Endodermal cell (in vitro differentiated cells): ENCODE measurements around the gene PDE10A. TPM values are rescaled to one million over a fixed set of nuclear protein-coding genes. Genes with fewer than 3 reads are reported as not detected.

ENCODE experiments used
- DNase-seq: peaks from one replicate; pipeline ENCODE4 v3.0.0-alpha.2; 2017
- H3K27ac ChIP-seq: 2 replicates; pipeline ENCODE4 v1.5.1; 2013; ENCODE audit warnings: mild to moderate bottlenecking, low read depth, low read length, moderate library complexity
- H3K27me3 ChIP-seq: 2 replicates; pipeline ENCODE4 v1.6.1; 2013; ENCODE audit warnings: mild to moderate bottlenecking, low read length, moderate library complexity; ENCODE audit not compliant: insufficient read depth, control insufficient read depth, poor library complexity, severe bottlenecking
- H3K36me3 ChIP-seq: 2 replicates; pipeline ENCODE4 v1.7.0; 2013; ENCODE audit warnings: mild to moderate bottlenecking, low read length, moderate library complexity; ENCODE audit not compliant: control insufficient read depth, insufficient read depth
- H3K4me1 ChIP-seq: one replicate; pipeline ENCODE4 v1.7.0; 2013; ENCODE audit warnings: low read length; ENCODE audit not compliant: control insufficient read depth, insufficient read depth
- H3K4me3 ChIP-seq: 2 replicates; pipeline ENCODE4 v1.5.1; 2013; ENCODE audit warnings: mild to moderate bottlenecking, low read length, moderate library complexity
- H3K9ac ChIP-seq: 2 replicates; pipeline ENCODE4 v1.6.1; 2013; ENCODE audit warnings: mild to moderate bottlenecking, low read length, moderate library complexity; ENCODE audit not compliant: poor library complexity, severe bottlenecking; ENCODE audit errors: extremely low read depth
- H3K9me3 ChIP-seq: 2 replicates; pipeline ENCODE4 v1.6.1; 2013; ENCODE audit warnings: mild to moderate bottlenecking, low read length, moderate library complexity; ENCODE audit not compliant: control insufficient read depth
- H3K27ac Mint-ChIP-seq: 2 replicates; pipeline ENCODE4 v1.8.0; 2020; ENCODE audit warnings: mixed read lengths
- H3K27me3 Mint-ChIP-seq: 2 replicates; pipeline ENCODE4 v1.8.0; 2021; ENCODE audit warnings: mild to moderate bottlenecking, mixed read lengths; ENCODE audit not compliant: insufficient read depth
- H3K36me3 Mint-ChIP-seq: 2 replicates; pipeline ENCODE4 v1.8.0; 2020; ENCODE audit warnings: low read depth, mixed read lengths
- H3K4me1 Mint-ChIP-seq: 2 replicates; pipeline ENCODE4 v1.8.0; 2020; ENCODE audit warnings: mixed read lengths
- H3K4me3 Mint-ChIP-seq: 2 replicates; pipeline ENCODE4 v1.8.0; 2020; ENCODE audit warnings: mild to moderate bottlenecking, moderate library complexity, mixed read lengths
- H3K9me3 Mint-ChIP-seq: 2 replicates; pipeline ENCODE4 v1.8.0; 2020; ENCODE audit warnings: mild to moderate bottlenecking, mixed read lengths
- WGBS, 2 experiments: methylation state at CpG; one replicate each; pipeline versions ENCODE4 v1.1.5 to v1.1.7; 2013; ENCODE audit warnings: missing lambda C conversion rate in 2 of 2, mixed read lengths in 1 of 2; ENCODE audit not compliant: insufficient coverage in 1 of 2, insufficient read length in 1 of 2; 5-methylcytosine and 5-hydroxymethylcytosine counted together
- total RNA-seq, 2 donors: library from RNA; stranded (reverse); fragmentation: NEBNext Ultra II Directional in 1 of 2; extraction: Animal tissue kit (Norgen Biotek cat#: 25700) in 1 of 2; gene quantifications; 2 replicates in 1 of 2; 3 replicates in 1 of 2; pipeline ENCODE4 v1.2.1, GENCODE V29; 2021
- TF ChIP-seq, protein P1 (sequence below): fragments of 200-600 bp; sonication (generic); conservative IDR thresholded peaks from 2 replicates; pipeline ENCODE4 v1.5.0; 2021; ENCODE audit warnings: antibody characterized with exemption, mild to moderate bottlenecking

PDE10A gene
- total RNA-seq, 2 donors from 2014 or later, result 22.8 to 27.8 TPM

- Histone ChIP-seq H3K9ac (peak overlapping the region; percentile 75), H3K27ac (peak overlapping the region; percentile 60), H3K9me3 (no peaks in the 10 kb centered on the region), H3K27me3 (peaks cover 33% of the 10 kb centered on the region), H3K4me1 (peaks cover 30% of the 10 kb centered on the region), H3K36me3 (peaks cover 8% of the 10 kb centered on the region), H3K4me3 (peak overlapping the region; percentile 83)
- TF ChIP-seq, protein P1, sequence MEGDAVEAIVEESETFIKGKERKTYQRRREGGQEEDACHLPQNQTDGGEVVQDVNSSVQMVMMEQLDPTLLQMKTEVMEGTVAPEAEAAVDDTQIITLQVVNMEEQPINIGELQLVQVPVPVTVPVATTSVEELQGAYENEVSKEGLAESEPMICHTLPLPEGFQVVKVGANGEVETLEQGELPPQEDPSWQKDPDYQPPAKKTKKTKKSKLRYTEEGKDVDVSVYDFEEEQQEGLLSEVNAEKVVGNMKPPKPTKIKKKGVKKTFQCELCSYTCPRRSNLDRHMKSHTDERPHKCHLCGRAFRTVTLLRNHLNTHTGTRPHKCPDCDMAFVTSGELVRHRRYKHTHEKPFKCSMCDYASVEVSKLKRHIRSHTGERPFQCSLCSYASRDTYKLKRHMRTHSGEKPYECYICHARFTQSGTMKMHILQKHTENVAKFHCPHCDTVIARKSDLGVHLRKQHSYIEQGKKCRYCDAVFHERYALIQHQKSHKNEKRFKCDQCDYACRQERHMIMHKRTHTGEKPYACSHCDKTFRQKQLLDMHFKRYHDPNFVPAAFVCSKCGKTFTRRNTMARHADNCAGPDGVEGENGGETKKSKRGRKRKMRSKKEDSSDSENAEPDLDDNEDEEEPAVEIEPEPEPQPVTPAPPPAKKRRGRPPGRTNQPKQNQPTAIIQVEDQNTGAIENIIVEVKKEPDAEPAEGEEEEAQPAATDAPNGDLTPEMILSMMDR, result no peak
- H3K27ac Mint-ChIP-seq, result no peak overlapping the region
- peaks cover 4% of the 10 kb centered on the region for H3K36me3 Mint-ChIP-seq
- peaks cover 41% of the 10 kb centered on the region for H3K4me1 Mint-ChIP-seq
- WGBS, 2 experiments, result 1% methylated on average over 23 to 69 of the region's 69 CpGs
- H3K27me3 Mint-ChIP-seq, result peaks cover 64% of the 10 kb centered on the region
- H3K4me3 Mint-ChIP-seq, result peak overlapping the region; percentile 72
- DNase-seq, result peak; percentile 70
- H3K9me3 Mint-ChIP-seq, result no peaks in the 10 kb centered on the region
These were observed 2.0 kb downstream of the PDE10A start for GRCh38 chr6:165660857-165661663.

DNA sequence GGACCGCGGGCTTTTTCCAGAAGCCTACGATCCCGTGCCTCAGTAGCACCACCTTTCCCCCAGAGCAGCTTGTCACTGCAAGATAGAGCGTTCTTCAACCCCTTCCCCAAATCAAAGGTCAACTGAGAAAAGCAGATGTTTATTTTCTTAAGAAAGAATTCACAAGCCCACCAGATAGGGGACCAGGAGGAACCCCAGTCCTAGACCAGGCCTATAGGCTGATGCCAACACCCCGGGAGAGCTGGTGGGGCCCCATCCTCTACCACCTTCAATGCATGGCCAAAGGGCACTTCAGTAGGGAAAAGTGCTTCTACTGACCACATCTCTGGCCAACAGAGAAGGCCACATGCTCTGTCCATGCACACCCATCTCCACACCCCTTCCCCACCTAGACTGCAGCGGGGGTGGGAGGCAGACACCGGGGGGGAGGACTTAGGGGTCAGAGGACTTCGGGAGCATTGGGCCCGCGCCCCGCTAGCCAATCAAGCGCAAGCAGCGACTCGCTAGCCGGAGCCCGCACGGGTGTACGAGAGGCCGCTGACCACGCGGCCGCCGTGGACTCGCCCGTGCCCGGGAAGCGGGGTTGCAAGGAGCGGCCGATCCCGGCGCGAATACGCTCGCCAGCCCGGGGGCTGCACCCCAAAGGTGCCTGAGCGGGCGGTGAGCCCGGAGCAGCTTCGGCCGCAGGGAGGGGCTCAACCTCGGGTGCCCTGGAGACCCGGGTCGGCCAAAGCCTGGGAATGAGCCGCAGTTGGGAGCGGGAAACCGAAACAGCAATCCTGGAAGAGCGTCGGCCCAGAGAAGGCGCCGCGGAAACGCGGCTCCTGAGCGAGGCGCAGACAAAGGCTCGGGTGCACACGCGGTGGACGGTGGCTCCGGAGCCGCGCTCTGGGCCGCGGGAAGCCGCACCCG, 2.8 kb downstream of the PDE10A start:
- TF ChIP-seq, protein P1, result no peak
- Mint-ChIP-seq H3K27ac (no peak overlapping the region), H3K9me3 (no peaks in the 10 kb centered on the region), H3K36me3 (peaks cover 4% of the 10 kb centered on the region), H3K4me1 (peaks cover 38% of the 10 kb centered on the region), H3K27me3 (peaks cover 56% of the 10 kb centered on the region), H3K4me3 (peak overlapping the region; percentile 72)
- H3K27me3 ChIP-seq, result peaks cover 24% of the 10 kb centered on the region
- peak overlapping the region; percentile 60 for H3K27ac ChIP-seq
- H3K9ac ChIP-seq, result peak overlapping the region; percentile 75
- H3K9me3 ChIP-seq, result no peaks in the 10 kb centered on the region
- H3K4me3 ChIP-seq, result peak overlapping the region; percentile 83
- DNase-seq, result peak; percentile 77
- 9 to 27% methylated on average over 16 to 67 of the region's 67 CpGs for WGBS, 2 experiments
- peaks cover 8% of the 10 kb centered on the region for H3K36me3 ChIP-seq
- peaks cover 29% of the 10 kb centered on the region for H3K4me1 ChIP-seq

- 84 to 89% methylated on average over 11 to 13 of the region's 13 CpGs for WGBS, 2 experiments
- H3K4me1 Mint-ChIP-seq, result peaks cover 24% of the 10 kb centered on the region
- Histone ChIP-seq H3K9me3 (no peaks in the 10 kb centered on the region), H3K4me3 (peak overlapping the region; percentile 83), H3K36me3 (peaks cover 8% of the 10 kb centered on the region), H3K9ac (no peak overlapping the region), H3K27me3 (peaks cover 7% of the 10 kb centered on the region), H3K4me1 (peaks cover 24% of the 10 kb centered on the region), H3K27ac (no peak overlapping the region)
- H3K4me3 Mint-ChIP-seq, result no peak overlapping the region
- no peaks in the 10 kb centered on the region for H3K9me3 Mint-ChIP-seq
- TF ChIP-seq, protein P1, result no peak
- no peak overlapping the region for H3K27ac Mint-ChIP-seq
- H3K36me3 Mint-ChIP-seq, result peaks cover 4% of the 10 kb centered on the region
- peaks cover 39% of the 10 kb centered on the region for H3K27me3 Mint-ChIP-seq
- no peak for DNase-seq
These were observed 4.5 kb downstream of the PDE10A start for GRCh38 chr6:165658395-165659058.
